GM18951 (cell line): ENCODE measurements around the gene RABL2B.

ENCODE experiments used
- POLR2A ChIP-seq: IDR thresholded peaks from 4 replicates; pipeline ENCODE4 v1.6.1; 2011; ENCODE audit warnings: mild to moderate bottlenecking; ENCODE audit not compliant: insufficient read length, insufficient read depth; ENCODE audit errors: extremely low read depth
- in situ Hi-C: fragments of 300-500 bp; cut with MboI; formaldehyde crosslinking; loops from one replicate; pipeline ENCODE4 v1.12.0; 2022; ENCODE audit warnings: low sequenced_read_pairs, mixed read lengths, inconsistent platforms; ENCODE audit not compliant: unreplicated experiment

Gene RABL2B

GRCh38 chr22:50720301-50721256, 62.9 kb downstream of the RABL2B start:
- TF ChIP-seq POLR2A = no peak
- in situ Hi-C loops = no loop called here

GRCh38 chr22:50719814-50720300, 63.6 kb downstream of the RABL2B start:
- TF ChIP-seq POLR2A = no peak
- in situ Hi-C loops = no loop called here

GRCh38 chr22:50718352-50718709, 65.1 kb downstream of the RABL2B start:
- in situ Hi-C loops = no loop called here
- TF ChIP-seq POLR2A = no peak

GRCh38 chr22:50717709-50718351, 65.6 kb downstream of the RABL2B start:
- no peak for TF ChIP-seq POLR2A
- in situ Hi-C loops = no loop called here
